Adipose tissue (tissue), 3 donors: Measurements from ENCODE around the gene NAA20. TPM values are rescaled to one million over a fixed set of nuclear protein-coding genes. Genes with fewer than 3 reads are reported as not detected.

Experiments used
- H3K27ac ChIP-seq: one replicate; pipeline ENCODE4 v1.5.1; 2013; ENCODE audit warnings: low read depth, low read length
- WGBS, 3 donors: extraction: QIAGEN DNeasy Blood & Tissue Kit; methylation state at CpG; one replicate each; pipeline ENCODE4 v1.1.7; 2013; 5-methylcytosine and 5-hydroxymethylcytosine counted together
- polyA plus RNA-seq, 3 donors: library from polyadenylated mRNA; stranded (reverse); fragments of 200-250 nt; gene quantifications; one replicate each; pipeline ENCODE4 v1.2.3, GENCODE V29; 2013
- donor health status: healthy with polysubstance abuse.
- donor health status: Bipolar disorder and iron deficiency.
- donor health status: healthy.

Gene NAA20
- 10 to 100 TPM; 43.9 to 74.2 (median 68.8) TPM for polyA plus RNA-seq

GRCh38 chr20:20017001-20017843, at the start of gene NAA20:
Gene NAA20, plus strand, starts transcription at chr20:20017362. Its CDS starts 35 bp downstream, at chr20:20017397.
- H3K27ac ChIP-seq: no peak within 1 kb of the TSS
- WGBS, 3 donors: 0 to 1% (median 0%) methylated on average over 65 to 81 of the region's 81 CpGs

- no peak overlapping the region for H3K27ac ChIP-seq
- 47 to 93% (median 93%) methylated on average over 5 of the region's 5 CpGs for WGBS, 3 donors
Measured at GRCh38 chr20:19967445-19967844, 49.7 kb upstream of the NAA20 start.

- WGBS, 3 donors: 73 to 89% (median 85%) methylated on average over 7 of the region's 7 CpGs
- no peak overlapping the region for H3K27ac ChIP-seq
Measured at GRCh38 chr20:19968028-19968427, 49.1 kb upstream of the NAA20 start.

GRCh38 chr20:19968466-19969073, 48.6 kb upstream of the NAA20 start:
- H3K27ac ChIP-seq: no peak overlapping the region
- 69 to 85% (median 85%) methylated on average over 4 of the region's 4 CpGs for WGBS, 3 donors

- no peak overlapping the region for H3K27ac ChIP-seq
- 68 to 89% (median 87%) methylated on average over 5 of the region's 5 CpGs for WGBS, 3 donors
Measured at GRCh38 chr20:19969106-19969505, 48.1 kb upstream of the NAA20 start.

- H3K27ac ChIP-seq: no peak overlapping the region
- WGBS, 3 donors: 90 to 92% (median 91%) methylated on average over 5 of the region's 5 CpGs
Measured at GRCh38 chr20:19969507-19970255, 47.5 kb upstream of the NAA20 start.

- H3K27ac ChIP-seq: no peak overlapping the region
- WGBS, 3 donors: 79 to 85% (median 85%) methylated on average over 5 of the region's 5 CpGs
Measured at GRCh38 chr20:19970256-19970765, 46.9 kb upstream of the NAA20 start.

- H3K27ac ChIP-seq: no peak overlapping the region
- 66 to 84% (median 68%) methylated on average over 11 of the region's 11 CpGs for WGBS, 3 donors
Measured at GRCh38 chr20:19971116-19971515, 46.0 kb upstream of the NAA20 start.

GRCh38 chr20:19973961-19974629, 43.1 kb upstream of the NAA20 start:
- no peak overlapping the region for H3K27ac ChIP-seq
- 6 to 27% (median 15%) methylated on average over 7 of the region's 7 CpGs for WGBS, 3 donors

GRCh38 chr20:19974630-19975435, 42.3 kb upstream of the NAA20 start:
- H3K27ac ChIP-seq: no peak overlapping the region
- WGBS, 3 donors: 7 to 15% (median 14%) methylated on average over 43 to 44 of the region's 44 CpGs

GRCh38 chr20:19975436-19975799, 41.7 kb upstream of the NAA20 start:
- WGBS, 3 donors: 27 to 57% (median 41%) methylated on average over 18 of the region's 18 CpGs
- no peak overlapping the region for H3K27ac ChIP-seq

GRCh38 chr20:19975901-19976300, 41.3 kb upstream of the NAA20 start:
- 31 to 69% (median 61%) methylated on average over 9 of the region's 9 CpGs for WGBS, 3 donors

GRCh38 chr20:19976595-19977372, 40.4 kb upstream of the NAA20 start:
- peak overlapping the region; percentile 52 for H3K27ac ChIP-seq
- WGBS, 3 donors: 15 to 66% (median 60%) methylated on average over 8 of the region's 8 CpGs

More at GRCh38 chr20:19975901-19976300, 41.3 kb upstream of the NAA20 start:
- no peak overlapping the region for H3K27ac ChIP-seq

GRCh38 chr20:19977373-19977770, 39.8 kb upstream of the NAA20 start:
- 38 to 73% (median 70%) methylated on average over 5 of the region's 5 CpGs for WGBS, 3 donors

GRCh38 chr20:19978511-19979210, 38.5 kb upstream of the NAA20 start:
- WGBS, 3 donors: 37 to 69% (median 68%) methylated on average over 6 of the region's 6 CpGs
- no peak overlapping the region for H3K27ac ChIP-seq

More at GRCh38 chr20:19977373-19977770, 39.8 kb upstream of the NAA20 start:
- no peak overlapping the region for H3K27ac ChIP-seq

GRCh38 chr20:19981031-19981451, 36.1 kb upstream of the NAA20 start:
- no peak overlapping the region for H3K27ac ChIP-seq
- 62 to 92% (median 89%) methylated on average over 8 of the region's 8 CpGs for WGBS, 3 donors
